GM21825 (cell line): ENCODE results near the gene LPAR1.

Experiments
- ATAC-seq: cut with Tn5 transposase; IDR thresholded peaks from one replicate; pipeline ENCODE4 v1.9.1; 2021; ENCODE audit warnings: mild to moderate bottlenecking, moderate library complexity; ENCODE audit not compliant: unreplicated experiment

LPAR1 gene

GRCh38 chr9:111037708-111038330 is 451 bp downstream of the LPAR1 start:
- no peak for ATAC-seq

DNA sequence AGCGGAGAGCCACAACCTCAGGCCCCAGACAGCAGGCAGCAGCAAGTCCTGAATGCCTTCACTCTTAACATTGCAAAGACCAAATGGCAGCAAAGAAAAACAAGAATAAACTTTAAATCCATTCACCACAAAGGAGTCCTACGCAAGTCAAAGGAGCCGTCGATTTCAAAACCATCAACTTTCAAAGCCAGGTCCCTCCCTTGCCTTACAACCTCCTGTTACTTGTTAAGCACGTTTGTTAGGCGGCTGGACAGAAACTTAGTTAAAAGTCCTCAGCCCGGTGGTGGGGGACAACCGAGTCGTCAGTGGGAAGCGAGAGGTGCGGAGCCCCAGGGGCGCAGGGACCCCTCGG is 938 bp downstream of the LPAR1 start:
- no peak for ATAC-seq

DNA sequence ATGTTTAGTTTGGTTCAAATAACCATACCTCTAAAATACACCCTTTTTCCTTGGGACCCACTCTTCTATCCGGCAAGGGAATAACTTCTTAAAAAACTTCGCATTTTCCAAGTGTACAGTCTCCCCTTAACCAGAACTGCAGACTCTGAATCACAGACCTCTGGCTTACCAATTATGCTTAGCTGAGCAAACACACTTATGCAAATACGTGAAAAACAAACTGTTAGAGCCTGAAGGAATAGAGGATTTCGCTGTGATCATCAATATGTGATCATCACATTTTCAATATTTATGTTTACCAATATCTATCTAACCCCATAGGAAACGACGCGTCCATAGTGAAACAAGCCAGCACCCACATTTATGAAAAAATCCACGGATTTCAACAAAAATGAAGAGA is 1.3 kb downstream of the LPAR1 start:
- ATAC-seq, result no peak

DNA sequence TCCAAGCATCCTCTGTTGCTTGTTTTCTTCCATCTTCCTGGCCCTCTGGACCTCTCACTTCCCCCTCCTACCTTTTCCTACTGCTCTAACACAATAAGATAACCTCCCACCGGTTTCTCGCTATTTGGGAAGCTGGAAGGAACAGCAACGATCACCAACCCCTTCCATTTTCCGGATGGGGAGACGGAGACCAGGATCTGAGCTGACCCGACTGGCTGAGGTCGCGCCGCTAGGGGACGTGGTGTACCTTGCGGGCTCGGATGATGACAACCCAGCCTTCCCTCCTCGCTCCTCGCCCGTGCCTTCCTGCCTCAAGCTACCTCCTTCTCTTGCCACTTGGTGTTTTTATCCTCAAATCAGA is 1.9 kb downstream of the LPAR1 start:
- ATAC-seq, result no peak

- no peak for ATAC-seq
Measured at GRCh38 chr9:111035543-111036428, 2.5 kb downstream of the LPAR1 start.

DNA sequence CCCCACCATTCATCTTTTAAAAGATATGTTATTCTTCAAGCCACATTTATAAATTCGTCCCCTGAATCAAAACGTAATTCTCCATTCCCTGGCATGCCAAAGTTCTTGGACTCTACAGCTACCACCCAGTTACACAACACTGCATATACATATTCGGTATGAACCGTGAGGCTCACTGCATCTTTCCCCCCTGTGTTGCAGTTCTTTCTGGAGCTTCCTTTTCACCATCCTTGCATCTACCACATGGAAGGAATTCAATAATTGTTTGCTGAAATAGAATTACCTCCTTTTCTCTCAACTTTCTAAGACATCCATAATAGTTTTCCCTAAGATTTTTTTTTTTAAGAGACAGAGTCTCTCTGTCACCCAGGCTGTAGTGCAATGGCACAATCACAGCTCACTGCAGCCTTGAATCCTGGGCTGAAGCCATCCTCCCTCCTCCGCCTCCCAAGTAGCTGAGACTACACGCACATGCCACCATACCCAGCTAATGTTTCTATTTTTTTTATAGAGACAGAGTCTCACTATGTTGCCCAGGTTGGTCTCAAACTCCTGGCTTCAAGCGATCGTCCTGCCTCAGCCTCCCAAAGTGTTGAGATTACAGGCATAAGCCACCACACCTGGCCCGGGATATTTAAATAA is 3.3 kb downstream of the LPAR1 start:
- no peak for ATAC-seq

DNA sequence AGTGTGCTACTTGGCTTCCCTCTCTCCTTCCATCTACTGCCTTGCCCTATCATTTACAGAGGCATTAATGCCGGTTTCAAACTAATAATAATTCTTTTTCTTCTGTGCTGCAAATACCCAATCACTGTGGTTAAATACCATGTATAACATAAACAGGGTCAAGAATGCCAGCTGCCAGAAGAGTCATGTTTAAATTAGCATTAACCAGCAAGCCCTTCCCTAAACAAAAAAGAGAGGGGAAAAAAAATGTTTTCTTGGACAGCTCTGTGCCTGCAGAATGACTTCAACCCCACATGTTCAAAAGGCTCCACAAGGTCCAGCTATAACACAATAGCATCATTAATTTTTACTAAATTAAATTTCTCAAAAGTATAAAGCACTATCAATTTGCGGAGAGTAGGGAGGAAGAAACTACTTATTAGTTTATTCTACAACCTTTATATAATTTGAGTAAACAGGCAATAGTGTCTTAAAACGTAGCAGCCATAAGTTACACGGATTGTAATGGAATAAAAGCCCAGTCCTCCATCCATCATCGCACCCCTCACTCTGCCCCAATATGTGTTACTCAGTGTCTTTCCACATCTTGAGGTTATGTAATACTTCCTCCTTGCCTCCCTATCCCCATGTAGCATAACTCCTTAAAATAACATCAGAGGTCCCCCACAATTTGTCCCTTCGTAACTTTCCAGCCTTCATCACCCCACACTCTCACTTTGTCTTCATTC is 3.9 kb downstream of the LPAR1 start:
- no peak for ATAC-seq

DNA sequence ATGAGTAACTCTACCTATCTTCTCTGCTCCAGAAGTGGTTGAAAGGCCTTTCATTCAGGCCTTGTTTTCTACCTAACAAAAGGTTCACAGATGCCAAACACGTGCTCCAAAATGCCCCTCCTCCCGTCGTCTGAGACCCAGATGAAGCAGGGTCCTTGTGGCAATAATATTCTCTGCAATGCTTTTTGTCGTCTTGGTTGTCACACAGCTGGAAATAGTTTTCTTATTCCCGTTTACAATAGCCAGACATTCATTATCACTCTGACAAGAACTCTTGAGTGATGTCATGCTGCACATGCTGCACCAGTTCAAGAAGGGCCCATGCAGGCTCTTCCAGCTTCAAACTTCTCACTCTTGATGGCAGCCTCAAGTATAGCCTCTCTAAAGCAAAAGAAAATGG is 7.8 kb downstream of the LPAR1 start:
- ATAC-seq, result no peak

DNA sequence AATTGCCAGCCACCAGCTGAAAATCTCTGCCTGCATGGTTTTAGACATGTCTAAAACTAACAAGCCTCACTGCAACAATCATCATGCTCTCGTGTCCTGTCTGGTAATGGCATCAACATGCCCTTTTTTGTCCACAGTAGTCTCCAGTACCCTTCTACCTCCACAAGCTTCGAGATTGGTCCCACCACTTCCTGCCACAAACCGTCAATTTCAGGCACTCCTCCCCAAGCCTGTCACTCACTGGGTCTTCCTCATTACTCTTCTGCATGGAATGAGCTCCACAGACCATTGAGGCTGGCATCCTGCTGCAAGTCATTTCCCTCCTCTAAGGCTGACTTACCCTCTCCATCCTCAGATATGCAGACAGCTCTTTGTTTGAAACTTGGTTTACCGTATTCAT is 9.0 kb downstream of the LPAR1 start:
- no peak for ATAC-seq

DNA sequence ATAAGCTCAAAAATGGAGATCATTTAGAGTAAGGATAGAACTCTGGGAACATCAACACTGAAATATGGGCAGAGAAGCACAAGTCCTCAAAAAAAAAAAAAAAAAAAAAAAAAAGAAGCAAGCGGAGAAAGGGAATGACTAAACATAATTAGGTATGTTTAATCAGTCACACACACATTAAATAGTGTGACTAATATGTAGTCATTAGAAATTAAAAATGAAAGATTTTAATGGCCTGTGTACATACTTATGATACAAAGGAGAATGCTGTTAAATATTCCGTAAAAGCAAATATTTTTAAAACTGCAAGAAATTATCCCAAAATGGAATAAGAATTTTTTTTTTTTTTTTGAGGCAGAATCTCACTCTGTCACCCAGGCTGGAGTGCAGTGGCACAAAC is 10.5 kb downstream of the LPAR1 start:
- no peak for ATAC-seq

DNA sequence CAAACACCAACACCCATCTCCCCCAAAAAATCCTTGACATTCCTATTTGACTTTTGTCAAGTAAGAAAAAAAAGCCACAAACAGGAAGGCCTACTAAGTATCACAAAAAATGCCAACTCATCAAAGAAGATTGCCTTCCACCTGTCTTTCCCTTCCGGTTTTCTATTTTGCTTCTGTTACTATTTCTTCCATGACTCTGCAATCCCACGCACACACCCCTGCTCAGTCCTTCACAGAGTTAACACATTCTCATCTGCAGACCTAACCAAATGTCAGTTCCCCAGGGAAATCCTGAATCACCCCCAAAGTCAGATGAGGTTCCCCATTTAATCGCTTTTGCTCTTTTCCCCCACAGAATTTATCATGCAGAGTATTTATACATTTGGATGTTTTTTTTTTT is 15.1 kb downstream of the LPAR1 start:
- ATAC-seq, result no peak

GRCh38 chr9:111020594-111020993 is 17.7 kb downstream of the LPAR1 start:
- ATAC-seq, result no peak

- no peak for ATAC-seq
Measured at GRCh38 chr9:111016426-111017045, 21.7 kb downstream of the LPAR1 start.

GRCh38 chr9:111016016-111016415 is 22.3 kb downstream of the LPAR1 start:
- no peak for ATAC-seq

- no peak for ATAC-seq
Measured at GRCh38 chr9:111013707-111014106, 24.6 kb downstream of the LPAR1 start.

DNA sequence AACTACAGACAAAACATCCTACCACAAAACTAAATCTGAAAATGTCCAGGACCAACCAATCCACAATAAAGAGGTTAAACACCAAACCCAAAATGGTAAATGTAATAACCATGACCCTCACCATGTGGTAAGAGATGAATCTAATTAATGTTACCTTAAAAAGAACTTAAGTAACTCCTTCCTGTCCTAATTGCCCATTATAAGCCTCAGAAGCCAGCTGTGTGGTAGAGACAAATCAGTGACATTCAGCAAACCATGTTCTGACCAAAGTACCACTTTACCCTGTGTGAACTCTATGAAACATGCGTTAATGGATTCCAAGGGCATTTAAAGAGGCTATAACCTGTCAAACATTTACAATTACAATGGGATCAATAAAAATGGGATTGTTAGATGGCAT is 25.0 kb downstream of the LPAR1 start:
- ATAC-seq, result no peak

DNA sequence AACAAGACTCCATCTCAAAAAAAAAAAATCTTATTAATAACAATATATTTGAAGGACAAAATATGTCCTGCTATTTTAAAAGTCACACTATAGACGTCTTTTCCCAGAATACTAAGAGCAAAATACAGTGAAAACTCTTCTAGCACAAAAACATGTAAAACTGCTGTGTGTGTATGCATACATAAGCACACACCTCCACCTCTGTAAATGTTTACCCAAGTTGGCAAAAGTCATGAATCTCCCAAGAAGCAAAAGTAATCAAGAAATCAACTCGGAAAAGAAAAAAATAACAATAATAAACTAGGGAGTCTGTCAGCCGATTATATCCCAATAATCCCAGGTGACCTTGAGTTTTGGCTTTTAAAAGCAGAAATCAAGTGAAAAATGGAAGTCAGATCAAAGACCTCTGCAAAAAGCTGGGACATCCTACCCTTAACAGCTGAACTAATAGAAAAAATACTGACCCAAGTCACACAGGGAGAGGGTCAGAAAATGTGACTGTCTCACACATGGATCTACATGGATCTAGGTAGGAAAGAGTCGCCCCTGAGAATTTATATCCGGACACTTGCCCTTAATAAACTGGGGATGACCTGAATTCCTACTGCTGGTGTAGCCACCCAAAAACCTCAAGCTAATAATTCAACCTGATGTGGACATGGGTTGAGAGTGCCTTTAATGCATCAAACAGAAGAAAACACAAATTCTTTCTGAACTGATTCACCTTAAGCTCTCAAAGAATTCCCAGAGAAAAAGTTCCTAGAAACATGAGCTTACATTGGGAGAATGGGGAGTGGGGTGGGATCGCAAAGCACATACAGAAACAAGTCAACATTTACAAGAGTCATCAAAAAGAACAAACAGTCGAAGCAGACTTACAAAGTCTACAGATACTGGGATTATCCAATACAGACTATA is 29.9 kb downstream of the LPAR1 start:
- ATAC-seq, result no peak

- ATAC-seq, result no peak
Measured at GRCh38 chr9:111005746-111006470, 32.4 kb downstream of the LPAR1 start.

- ATAC-seq, result no peak
Measured at GRCh38 chr9:111004936-111005335, 33.3 kb downstream of the LPAR1 start.
